H9 (cell line): ENCODE data around the gene AQP12A. TPM values are rescaled to one million over a fixed set of nuclear protein-coding genes. Genes with fewer than 3 reads are reported as not detected.

Source experiments
- DNase-seq: peaks from one replicate; pipeline ENCODE4 v3.0.0-alpha.2; 2017
- H2AFZ ChIP-seq: one replicate; pipeline ENCODE4 v1.6.1; 2013; ENCODE audit warnings: mild to moderate bottlenecking, low read length, control low read depth, moderate library complexity
- H2AK5ac ChIP-seq: 2 replicates; pipeline ENCODE4 v1.6.1; 2013; ENCODE audit warnings: low read length, control low read depth, mixed read lengths; ENCODE audit not compliant: insufficient read length
- H2BK120ac ChIP-seq: one replicate; pipeline ENCODE4 v1.6.1; 2013; ENCODE audit warnings: low read depth, mild to moderate bottlenecking, low read length, control low read depth, inconsistent platforms; ENCODE audit not compliant: poor library complexity, severe bottlenecking
- H2BK12ac ChIP-seq: 2 replicates; pipeline ENCODE4 v1.6.1; 2013; ENCODE audit warnings: low read length, control low read depth, mixed read lengths, low read depth; ENCODE audit not compliant: insufficient read length
- H2BK15ac ChIP-seq: 2 replicates; pipeline ENCODE4 v1.6.1; 2013; ENCODE audit warnings: low read depth, low read length, control low read depth
- H2BK20ac ChIP-seq: one replicate; pipeline ENCODE4 v1.6.1; 2013; ENCODE audit warnings: low read depth, mild to moderate bottlenecking, low read length, control low read depth, inconsistent platforms; ENCODE audit not compliant: poor library complexity, severe bottlenecking
- H2BK5ac ChIP-seq: 2 replicates; pipeline ENCODE4 v1.6.1; 2013; ENCODE audit warnings: low read length, control low read depth, mixed read lengths; ENCODE audit not compliant: insufficient read length
- H3K14ac ChIP-seq: 2 replicates; pipeline ENCODE4 v1.6.1; 2013; ENCODE audit warnings: low read length, control low read depth; ENCODE audit not compliant: insufficient read depth
- H3K18ac ChIP-seq: 2 replicates; pipeline ENCODE4 v1.6.1; 2013; ENCODE audit warnings: low read depth, mild to moderate bottlenecking, mixed read lengths, low read length, control low read depth; ENCODE audit not compliant: insufficient read length
- H3K23ac ChIP-seq: 2 replicates; pipeline ENCODE4 v1.6.1; 2013; ENCODE audit warnings: low read length, control low read depth, mixed read lengths, low read depth; ENCODE audit not compliant: insufficient read length
- H3K23me2 ChIP-seq: 2 replicates; pipeline ENCODE4 v1.6.1; 2013; ENCODE audit warnings: low read depth, mild to moderate bottlenecking, mixed read lengths, low read length, control low read depth; ENCODE audit not compliant: insufficient read length, poor library complexity, severe bottlenecking
- H3K27ac ChIP-seq: 2 replicates; pipeline ENCODE4 v1.5.1; 2013; ENCODE audit warnings: low read length, control low read depth, mixed read lengths, low read depth; ENCODE audit not compliant: insufficient read length
- H3K27me3 ChIP-seq: 2 replicates; pipeline ENCODE4 v1.6.1; 2013; ENCODE audit warnings: low read length, control low read depth, inconsistent platforms; ENCODE audit not compliant: insufficient read depth
- H3K4ac ChIP-seq: 2 replicates; pipeline ENCODE4 v1.6.1; 2013; ENCODE audit warnings: low read depth, mild to moderate bottlenecking, control low read depth, inconsistent platforms, low read length, moderate library complexity
- H3K4me1 ChIP-seq: 2 replicates; pipeline ENCODE4 v1.6.1; 2013; ENCODE audit warnings: low read length, control low read depth, inconsistent platforms; ENCODE audit not compliant: insufficient read depth
- H3K4me2 ChIP-seq: 2 replicates; pipeline ENCODE4 v1.6.1; 2013; ENCODE audit warnings: low read length, control low read depth, mixed read lengths; ENCODE audit not compliant: insufficient read length, insufficient read depth
- H3K56ac ChIP-seq: 2 replicates; pipeline ENCODE4 v1.6.1; 2013; ENCODE audit warnings: low read depth, mild to moderate bottlenecking, mixed read lengths, low read length, control low read depth; ENCODE audit not compliant: insufficient read length
- H3K79me1 ChIP-seq: 2 replicates; pipeline ENCODE4 v1.6.1; 2013; ENCODE audit warnings: low read depth, mild to moderate bottlenecking, moderate library complexity, low read length, control low read depth, inconsistent platforms; ENCODE audit not compliant: insufficient read depth, poor library complexity, severe bottlenecking
- H3K79me2 ChIP-seq: 2 replicates; pipeline ENCODE4 v1.6.1; 2013; ENCODE audit warnings: low read length, control low read depth, inconsistent platforms; ENCODE audit not compliant: insufficient read depth
- H3K9ac ChIP-seq: 2 replicates; pipeline ENCODE4 v1.6.1; 2013; ENCODE audit warnings: low read length, control low read depth, mixed read lengths; ENCODE audit not compliant: insufficient read length; ENCODE audit errors: extremely low read depth
- H3K9me3 ChIP-seq: one replicate; pipeline ENCODE4 v1.6.1; 2013; ENCODE audit warnings: low read depth, low read length, inconsistent platforms; ENCODE audit not compliant: control insufficient read depth
- H3T11ph ChIP-seq: one replicate; pipeline ENCODE4 v1.6.1; 2013; ENCODE audit warnings: mild to moderate bottlenecking, low read length, control low read depth, inconsistent platforms
- H4K20me1 ChIP-seq: one replicate; pipeline ENCODE4 v1.6.1; 2013; ENCODE audit not compliant: control insufficient read depth, insufficient read length, insufficient read depth
- H4K5ac ChIP-seq: 2 replicates; pipeline ENCODE4 v1.6.1; 2013; ENCODE audit warnings: low read depth, mild to moderate bottlenecking, mixed read lengths, low read length, control low read depth; ENCODE audit not compliant: insufficient read length
- H4K8ac ChIP-seq: replicated peaks from 2 replicates; pipeline ENCODE4 v1.6.1; 2013; ENCODE audit warnings: low read length, control low read depth, mixed read lengths, low read depth; ENCODE audit not compliant: insufficient read length
- H4K91ac ChIP-seq: 2 replicates; pipeline ENCODE4 v1.6.1; 2013; ENCODE audit warnings: low read depth, mild to moderate bottlenecking, moderate library complexity, mixed read lengths, low read length, control low read depth; ENCODE audit not compliant: insufficient read length
- H3K27ac Mint-ChIP-seq, 3 experiments: 2 replicates in 2 of 3; 3 replicates in 1 of 3; pipeline ENCODE4 v1.8.0; 2020 to 2021; ENCODE audit warnings: mixed read lengths in 3 of 3, mild to moderate bottlenecking in 1 of 3, moderate library complexity in 1 of 3
- H3K27me3 Mint-ChIP-seq: 2 replicates; pipeline ENCODE4 v1.8.0; 2021; ENCODE audit warnings: low read depth, mild to moderate bottlenecking, moderate library complexity, mixed read lengths
- H3K36me3 Mint-ChIP-seq, 3 experiments: 2 replicates in 2 of 3; 3 replicates in 1 of 3; pipeline ENCODE4 v1.8.0; 2020 to 2021; ENCODE audit warnings: low read depth in 3 of 3, mixed read lengths in 3 of 3; ENCODE audit not compliant: insufficient read depth in 1 of 3
- H3K4me1 Mint-ChIP-seq, 2 experiments: 2 replicates each; pipeline ENCODE4 v1.8.0; 2020; ENCODE audit warnings: mixed read lengths in 2 of 2
- H3K4me3 Mint-ChIP-seq, 2 experiments: 2 replicates in 1 of 2; 3 replicates in 1 of 2; pipeline ENCODE4 v1.8.0; 2020 to 2021; ENCODE audit warnings: mild to moderate bottlenecking in 2 of 2, mixed read lengths in 2 of 2, moderate library complexity in 1 of 2
- H3K9me3 Mint-ChIP-seq, 2 experiments: 2 replicates in 1 of 2; 3 replicates in 1 of 2; pipeline ENCODE4 v1.8.0; 2020; ENCODE audit warnings: mild to moderate bottlenecking in 2 of 2, mixed read lengths in 2 of 2, moderate library complexity in 1 of 2
- CTCF ChIP-seq: fragments of 200-600 bp; sonication (generic); conservative IDR thresholded peaks from 3 replicates; pipeline ENCODE4 v1.8.0; 2021; ENCODE audit warnings: antibody characterized with exemption, mild to moderate bottlenecking
- WGBS: extraction: QIAGEN DNeasy Blood & Tissue Kit; methylation state at CpG from one replicate; pipeline ENCODE4 v1.1.7; 2013; ENCODE audit warnings: missing lambda C conversion rate, low lambda C conversion rate, mixed read lengths; ENCODE audit not compliant: insufficient read length; ENCODE audit errors: extremely low coverage; 5-methylcytosine and 5-hydroxymethylcytosine counted together
- total RNA-seq: library from RNA; stranded (reverse); gene quantifications from 2 replicates; pipeline ENCODE4 v1.2.1, GENCODE V29; 2021

Gene AQP12A
- total RNA-seq, 1 experiment from 2014 or later: not detected

GRCh38 chr2:240733803-240734495, 42.3 kb downstream of the AQP12A start:
- H3K18ac ChIP-seq: no peak overlapping the region
- no peak overlapping the region for H2AFZ ChIP-seq
- no peak overlapping the region for H3K4ac ChIP-seq
- no peak overlapping the region for H3K9ac ChIP-seq
- no peaks in the 10 kb centered on the region for H3K27me3 ChIP-seq
- no peaks in the 10 kb centered on the region for H3K9me3 Mint-ChIP-seq
- peaks cover 25 to 52% (median 48%) of the 10 kb centered on the region in 3 experiments for H3K36me3 Mint-ChIP-seq
- no peaks in the 10 kb centered on the region for H3K27me3 Mint-ChIP-seq
- H2BK15ac ChIP-seq: no peak overlapping the region
- no peaks in the 10 kb centered on the region for H3K79me1 ChIP-seq
- H2BK20ac ChIP-seq: no peak overlapping the region
- H3T11ph ChIP-seq: no peak overlapping the region
- no peaks in the 10 kb centered on the region for H4K20me1 ChIP-seq
- H3K9me3 ChIP-seq: no peaks in the 10 kb centered on the region
- no peak for DNase-seq
- no peaks in the 10 kb centered on the region for H3K4me1 Mint-ChIP-seq
- no CpG with 5 or more reads among the region's 24 CpGs for WGBS
- H2BK12ac ChIP-seq: no peak overlapping the region
- no peak overlapping the region for H3K4me3 Mint-ChIP-seq
- H3K56ac ChIP-seq: no peak overlapping the region
- no peak overlapping the region for H4K91ac ChIP-seq
- H3K4me1 ChIP-seq: no peaks in the 10 kb centered on the region
- H3K79me2 ChIP-seq: no peaks in the 10 kb centered on the region
- TF ChIP-seq CTCF: peak; percentile 39; the same call in 2 of the 3 replicates
- H3K23ac ChIP-seq: no peak overlapping the region
- no peak overlapping the region for H4K5ac ChIP-seq
- H4K8ac ChIP-seq: no peak overlapping the region
- H2AK5ac ChIP-seq: no peak overlapping the region
- H3K27ac ChIP-seq: no peak overlapping the region
- H3K4me2 ChIP-seq: no peak overlapping the region
- H2BK120ac ChIP-seq: no peak overlapping the region
- H3K14ac ChIP-seq: no peak overlapping the region
- H3K23me2 ChIP-seq: no peaks in the 10 kb centered on the region
- H2BK5ac ChIP-seq: no peak overlapping the region
- H3K27ac Mint-ChIP-seq: peak overlapping the region in 1 of 3 experiments; percentile 19; a peak in 2 of 7 replicates
